GM21515 (cell line): Measurements from ENCODE around the gene JAG2.

Experiments
- ATAC-seq: cut with Tn5 transposase; IDR thresholded peaks from one replicate; pipeline ENCODE4 v1.9.1; 2021; ENCODE audit not compliant: unreplicated experiment

The JAG2 gene

DNA sequence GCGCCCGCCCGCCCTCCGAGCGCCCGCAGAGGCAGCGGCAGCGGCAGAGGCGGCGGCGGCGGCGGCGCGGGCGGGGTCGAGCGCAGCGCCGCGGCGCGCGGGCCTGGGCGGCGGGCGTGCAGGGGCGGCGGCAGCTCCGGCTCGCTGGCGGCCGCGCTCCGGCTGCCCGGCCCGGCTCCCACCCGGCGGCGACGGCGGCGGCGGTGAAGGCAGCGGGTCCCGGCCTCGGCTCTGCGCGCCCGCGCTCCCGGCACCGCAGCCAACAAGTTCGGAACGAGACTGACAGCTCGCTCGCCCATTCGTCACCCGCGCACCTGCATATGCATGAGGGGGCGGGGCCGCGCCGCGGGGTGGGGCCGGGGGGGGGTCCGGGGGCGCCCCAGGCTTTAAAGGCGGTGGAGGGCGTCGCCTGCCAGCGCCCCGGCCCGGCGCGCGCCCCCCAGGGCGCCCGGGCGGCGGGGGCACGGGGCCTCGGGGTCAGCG lies at the start of gene JAG2:
TSS of gene JAG2 (minus strand) at position 281 of the 483 bp plus-strand sequence. CDS start 356 bp downstream, outside the sequence.
- ATAC-seq = no peak

GRCh38 chr14:105217774-105218173 lies 49.2 kb upstream of the JAG2 start:
- no peak for ATAC-seq

DNA sequence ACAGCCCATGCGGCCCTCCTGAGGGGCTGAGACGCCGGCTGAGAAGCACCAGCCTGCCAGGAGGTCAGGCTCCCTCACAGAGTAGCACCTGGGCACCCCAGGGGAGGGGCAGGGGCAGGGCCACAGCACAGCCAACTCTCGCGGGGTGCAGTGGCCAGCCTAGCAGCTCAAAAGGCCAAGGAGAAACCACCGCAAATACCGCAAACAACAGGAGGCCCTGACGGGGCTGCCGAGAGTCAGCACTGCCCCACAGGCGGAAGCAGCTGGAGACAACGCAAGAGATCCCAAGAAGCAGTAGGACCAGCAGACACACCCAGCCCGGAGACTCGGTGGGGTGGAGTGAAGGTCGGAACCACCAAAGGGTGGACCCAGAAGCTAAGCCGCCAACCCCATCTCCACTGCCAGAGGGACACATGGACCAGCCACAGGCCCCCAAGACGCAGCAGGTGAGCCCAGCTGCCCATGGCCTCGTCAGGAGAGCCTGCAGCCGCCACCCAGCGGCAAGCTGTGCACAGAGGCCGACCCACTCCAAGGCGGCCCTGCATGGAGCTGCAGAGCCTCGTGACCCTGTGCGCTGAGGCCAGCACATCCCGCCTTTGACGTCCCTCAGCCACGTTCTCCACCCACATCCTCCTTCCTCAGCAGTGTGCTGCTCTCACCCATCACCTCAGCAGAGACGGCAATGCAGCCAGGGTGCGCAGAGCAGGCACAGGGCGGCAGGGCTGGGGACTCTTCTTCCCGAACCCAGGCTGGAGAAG lies 48.1 kb upstream of the JAG2 start:
- ATAC-seq = no peak

- no peak for ATAC-seq
Observed at GRCh38 chr14:105215602-105216001, 47.0 kb upstream of the JAG2 start.

- ATAC-seq = no peak
Observed at GRCh38 chr14:105214324-105214915, 45.8 kb upstream of the JAG2 start.

DNA sequence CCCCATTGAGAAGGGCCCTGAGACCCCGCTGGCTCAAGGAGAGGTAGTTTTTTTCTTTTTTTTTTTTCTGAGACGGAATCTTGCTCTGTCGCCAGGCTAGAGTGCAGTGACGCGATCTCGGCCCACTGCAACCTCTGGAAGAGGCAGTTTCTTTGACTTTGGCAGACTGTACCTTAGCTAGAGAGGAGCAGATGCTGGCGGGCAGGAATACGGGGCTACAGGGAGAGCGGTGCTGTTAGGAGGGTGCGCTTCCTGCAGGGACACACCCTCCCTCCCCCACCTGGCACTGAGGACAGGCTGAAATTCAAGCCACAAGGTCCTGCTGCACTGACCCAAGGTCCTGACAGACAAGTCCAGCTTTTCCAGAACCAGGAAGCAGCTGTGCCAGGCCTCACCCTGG lies 44.8 kb upstream of the JAG2 start:
- ATAC-seq = no peak

DNA sequence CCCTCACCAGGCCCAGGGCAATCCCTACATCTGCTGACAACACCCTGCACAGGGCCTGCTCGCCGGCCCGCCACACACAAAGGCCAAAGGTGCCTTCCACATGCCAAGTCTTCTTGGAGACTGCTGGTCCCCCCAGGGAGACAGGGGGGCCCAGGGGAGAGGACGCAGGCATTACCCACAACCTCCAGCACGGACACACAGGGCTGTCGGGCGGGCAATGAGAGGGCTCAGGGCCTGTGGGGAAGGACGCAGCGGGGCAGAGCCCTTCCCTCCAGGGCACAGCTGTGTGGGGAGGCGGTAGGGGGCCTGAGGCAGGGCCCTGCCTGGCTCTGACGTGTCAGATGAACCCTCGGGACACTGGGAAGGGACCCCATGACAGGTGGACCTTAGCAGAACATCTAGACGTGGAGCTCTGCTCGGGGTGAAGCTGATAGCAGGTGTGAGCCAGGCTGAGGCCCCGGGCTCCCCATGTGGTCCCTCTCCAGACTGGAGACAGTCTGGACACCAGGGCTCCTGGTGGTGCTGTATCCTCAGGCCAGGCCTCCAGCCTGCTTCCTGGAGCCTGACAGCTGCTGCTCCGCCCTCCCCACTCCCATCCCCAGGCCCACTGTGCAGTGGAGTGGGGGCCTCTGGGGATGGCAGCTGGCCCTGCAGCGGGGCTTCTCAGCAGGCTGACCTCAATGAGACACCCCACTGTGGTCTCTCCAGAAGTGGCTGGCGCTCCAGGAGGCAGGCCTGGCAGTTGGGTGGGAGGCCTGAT lies 44.1 kb upstream of the JAG2 start:
- no peak for ATAC-seq

DNA sequence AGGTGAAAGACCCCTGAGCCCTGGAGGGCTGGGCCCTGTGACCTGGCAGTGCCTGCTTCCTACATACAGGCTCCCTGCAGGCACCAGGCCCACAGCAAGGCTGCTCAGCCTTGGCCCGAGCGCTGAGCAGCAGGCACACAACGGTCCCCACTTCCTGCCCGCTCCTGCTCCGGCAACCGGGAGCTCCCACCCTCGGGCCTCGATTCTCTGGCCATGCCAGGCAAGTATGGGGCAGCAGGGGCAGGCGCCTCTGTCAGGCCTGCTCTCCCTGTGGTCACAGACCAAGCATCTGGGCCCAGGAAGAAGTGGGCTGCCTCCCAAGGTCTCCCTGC lies 43.1 kb upstream of the JAG2 start:
- ATAC-seq = no peak

- no peak for ATAC-seq
Observed at GRCh38 chr14:105211086-105211757, 42.6 kb upstream of the JAG2 start.

DNA sequence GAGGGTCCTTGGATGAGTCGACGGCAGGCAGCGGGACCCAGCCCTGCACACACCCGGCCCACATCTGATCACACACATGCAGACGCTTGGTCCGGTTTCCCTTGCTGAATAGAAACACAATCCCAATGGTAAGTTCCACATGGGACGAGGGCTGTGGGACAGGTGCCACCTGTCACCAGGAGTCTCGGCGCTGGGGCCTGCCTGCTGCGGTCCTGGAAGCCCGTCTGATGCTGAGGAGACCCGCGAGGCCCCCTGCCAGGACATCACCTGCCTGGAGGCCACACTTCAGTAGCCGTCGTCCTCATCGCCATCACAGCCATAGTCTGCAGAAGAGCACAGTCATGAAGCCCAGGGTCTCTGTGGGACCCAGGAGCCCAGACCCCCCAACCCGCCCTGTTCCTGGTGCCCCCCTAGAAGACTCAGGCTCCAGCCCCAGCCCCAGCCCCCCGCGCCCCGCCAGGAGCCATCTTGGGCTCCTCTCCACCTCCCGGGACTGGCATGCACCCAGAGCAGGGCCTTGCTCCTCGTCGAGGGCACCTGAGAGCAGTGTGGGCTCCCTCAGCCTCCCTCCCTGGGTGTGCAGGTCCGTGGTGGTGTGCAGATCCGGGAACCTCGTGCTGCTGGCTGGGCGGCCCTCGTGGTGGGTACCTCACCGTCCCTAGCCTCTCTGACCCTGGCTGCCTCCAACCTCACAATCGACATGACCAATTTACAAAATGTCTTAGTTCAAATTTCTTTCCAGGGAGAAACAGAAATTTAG lies 41.9 kb upstream of the JAG2 start:
- ATAC-seq = no peak

DNA sequence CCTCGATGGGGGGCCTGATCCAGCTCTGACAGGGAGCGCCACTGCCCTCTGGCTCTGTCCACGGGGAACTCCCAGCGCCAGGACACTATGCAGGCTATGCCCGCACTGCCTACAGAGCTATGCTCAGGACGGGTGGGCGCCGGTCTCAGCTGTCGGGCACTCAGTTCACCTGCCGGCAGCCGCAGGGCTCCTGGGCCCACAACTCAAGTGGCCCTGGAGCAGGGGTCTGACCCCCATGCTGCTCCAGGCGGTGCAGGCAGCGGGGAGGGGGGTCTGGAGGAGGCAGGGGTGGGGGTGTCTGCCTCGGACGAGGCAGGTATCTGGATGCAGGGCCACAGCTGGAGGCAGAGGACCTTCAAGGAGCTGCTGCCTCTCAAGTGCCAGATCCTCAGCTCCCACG lies 41.1 kb upstream of the JAG2 start:
- no peak for ATAC-seq

- no peak for ATAC-seq
Observed at GRCh38 chr14:105209091-105209490, 40.5 kb upstream of the JAG2 start.

DNA sequence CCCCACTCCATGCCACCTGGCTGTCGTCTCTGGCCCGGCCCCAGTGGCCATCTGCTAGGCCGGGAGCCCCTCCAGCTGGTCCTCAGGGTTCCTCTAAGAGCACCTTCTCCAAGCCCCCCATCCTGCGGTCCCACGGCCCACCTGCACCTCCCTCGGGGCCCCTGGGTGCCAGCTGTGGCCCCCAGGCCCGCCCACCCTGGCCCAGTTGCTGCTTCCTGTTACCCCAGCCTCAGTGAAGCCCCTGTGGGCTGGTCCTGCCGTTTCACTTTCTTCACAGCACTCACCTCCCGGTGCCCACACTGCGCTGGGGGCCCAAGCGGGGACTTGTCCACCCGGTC lies 40.1 kb upstream of the JAG2 start:
- ATAC-seq = no peak

DNA sequence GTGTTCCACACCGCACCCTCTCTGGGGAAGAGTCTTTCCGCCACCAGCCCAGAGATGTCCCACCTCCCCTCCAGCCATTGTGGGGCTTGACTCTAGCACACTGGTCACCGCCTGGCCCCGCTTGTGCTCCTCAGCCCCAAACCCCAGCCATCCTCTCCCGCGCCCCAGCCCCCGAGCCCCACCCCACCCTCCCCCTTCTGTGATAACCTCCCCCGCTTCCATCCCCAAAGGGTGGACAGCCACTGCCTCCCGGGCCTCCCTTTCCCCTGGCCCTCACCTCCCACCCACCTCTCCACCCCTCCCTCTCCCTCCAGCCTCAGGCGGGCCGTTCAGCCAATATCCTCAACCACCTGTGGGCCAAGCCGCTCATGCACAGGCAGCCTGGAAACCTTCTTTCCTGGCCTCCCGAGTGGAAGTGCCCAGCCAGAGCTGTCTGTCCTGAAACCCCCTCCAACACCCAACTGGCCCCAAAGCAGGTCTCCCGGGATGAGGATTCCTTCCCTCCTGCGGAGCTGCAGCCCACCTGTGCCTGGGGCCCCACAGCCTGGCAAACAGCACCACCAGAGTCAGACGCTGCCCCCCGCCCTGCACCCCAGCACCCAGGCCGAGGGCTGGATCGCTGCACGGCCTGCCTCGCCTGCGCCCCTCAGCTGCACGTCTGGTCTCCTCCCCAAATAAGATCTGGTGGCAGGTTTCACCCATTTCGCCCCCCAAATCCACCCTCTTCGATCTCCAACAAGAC lies 39.6 kb upstream of the JAG2 start:
- ATAC-seq = no peak

- no peak for ATAC-seq
Observed at GRCh38 chr14:105207460-105207901, 38.9 kb upstream of the JAG2 start.

DNA sequence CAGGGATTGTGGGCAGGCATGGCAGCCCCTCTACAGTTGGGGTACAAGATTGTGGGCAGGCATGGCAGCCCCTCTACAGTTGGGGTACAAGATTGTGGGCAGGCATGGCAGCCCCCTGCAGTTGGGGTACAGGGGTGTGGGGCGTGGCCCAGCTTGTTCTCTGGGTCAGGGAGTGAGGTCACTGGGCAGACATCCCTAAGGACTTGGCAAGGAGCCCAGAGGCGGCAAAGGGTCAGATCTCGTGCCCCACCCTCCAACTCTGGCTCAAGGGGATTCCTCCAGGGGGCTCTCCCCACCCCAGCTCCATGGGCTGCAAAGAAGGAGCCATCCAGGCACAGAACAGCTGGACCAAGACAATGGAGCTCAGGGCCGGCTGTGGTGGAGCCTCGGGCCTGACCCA lies 38.3 kb upstream of the JAG2 start:
- ATAC-seq = no peak

DNA sequence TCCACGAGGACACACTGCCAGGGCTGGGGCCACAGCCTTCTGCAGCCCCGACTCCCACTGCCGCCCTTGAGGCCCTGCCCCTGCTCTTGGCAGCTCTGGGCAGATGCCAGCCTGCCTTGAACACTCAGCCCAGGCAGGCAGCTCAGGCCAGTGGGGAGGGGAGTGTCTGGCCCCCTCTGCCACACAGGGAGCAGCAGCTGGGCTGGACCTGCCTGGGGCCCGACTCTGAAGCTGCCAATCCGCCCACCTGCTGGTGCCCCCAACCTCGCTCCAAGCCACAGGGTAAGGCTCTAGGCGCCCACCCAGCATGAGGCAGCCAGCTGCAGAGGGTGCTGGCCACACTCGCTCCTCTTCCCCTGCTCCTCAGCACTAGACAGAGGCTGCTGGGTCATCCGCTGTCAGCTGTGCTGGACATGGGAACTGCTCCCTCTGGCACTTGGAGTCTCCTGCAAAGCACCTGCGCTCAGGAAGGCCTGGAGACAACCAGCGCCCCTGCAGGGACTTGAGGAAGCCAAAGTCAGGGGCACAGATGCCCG lies 37.2 kb upstream of the JAG2 start:
- no peak for ATAC-seq

DNA sequence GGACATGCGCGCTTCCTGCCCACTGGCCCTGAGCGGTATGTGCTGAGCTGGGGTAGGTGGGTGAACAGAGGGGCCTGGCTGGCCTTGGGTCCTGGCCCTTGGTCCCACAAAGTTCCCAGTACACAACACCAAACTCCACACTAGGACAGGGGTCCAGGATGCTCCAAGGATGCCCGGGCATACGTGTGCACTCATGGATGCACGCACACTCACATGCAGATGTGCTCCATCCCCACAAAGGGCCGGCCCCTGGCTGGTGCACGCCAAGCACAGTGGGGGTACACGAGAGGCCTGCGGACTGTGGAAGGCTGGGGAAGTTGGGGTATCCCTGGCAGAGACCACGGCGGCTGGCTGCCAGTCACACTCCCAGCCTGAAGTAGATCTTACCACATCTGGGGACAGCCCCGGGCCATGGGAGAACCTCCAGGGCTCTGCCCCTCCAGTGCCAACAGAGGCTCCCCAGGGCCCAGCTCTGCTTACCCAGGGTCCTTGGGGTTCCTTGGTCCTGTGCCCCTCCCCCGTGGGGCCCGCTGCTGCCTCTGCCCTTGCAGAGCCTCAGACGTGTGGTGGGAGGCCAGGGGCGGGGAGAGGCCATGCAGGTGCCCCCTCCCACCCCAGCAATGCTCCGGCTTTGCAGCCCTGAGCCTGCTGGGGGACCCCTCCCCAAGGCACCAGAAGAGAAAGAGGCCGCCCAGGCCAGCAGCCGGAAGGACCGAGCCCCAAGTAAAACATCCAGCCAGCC lies 36.5 kb upstream of the JAG2 start:
- no peak for ATAC-seq
